Osteoblast (primary cell): ENCODE data around the gene EPN1. TPM values are rescaled to one million over a fixed set of nuclear protein-coding genes. Genes with fewer than 3 reads are reported as not detected.
"Not testable (repeated sequence)": the region's sequence is repeated elsewhere in the genome, so short reads cannot be mapped to it uniquely, and the experiment has no call there.

ENCODE experiments used
- DNase-seq: peaks from one replicate; pipeline ENCODE4 v3.0.0; 2011; ENCODE audit warnings: low spot score, mixed read lengths; ENCODE audit not compliant: insufficient read length; ENCODE audit errors: missing footprints
- H2AFZ ChIP-seq: 2 replicates; pipeline ENCODE4 v1.6.0; 2011; ENCODE audit warnings: mild to moderate bottlenecking, low read length
- H3K27ac ChIP-seq: 2 replicates; pipeline ENCODE4 v1.5.1; 2011; ENCODE audit warnings: mild to moderate bottlenecking, low read depth, low read length, moderate library complexity
- H3K27me3 ChIP-seq: 2 replicates; pipeline ENCODE4 v1.6.0; 2012; ENCODE audit warnings: mild to moderate bottlenecking, control low read depth, inconsistent platforms, low read length, moderate library complexity; ENCODE audit not compliant: insufficient read depth
- H3K36me3 ChIP-seq: 2 replicates; pipeline ENCODE4 v1.5.1; 2011; ENCODE audit warnings: mild to moderate bottlenecking, low read length, control low read depth, moderate library complexity; ENCODE audit not compliant: insufficient read depth
- H3K4me1 ChIP-seq: 2 replicates; pipeline ENCODE4 v1.5.1; 2011; ENCODE audit warnings: mild to moderate bottlenecking, low read length, control low read depth, moderate library complexity; ENCODE audit not compliant: insufficient read depth
- H3K4me2 ChIP-seq: 2 replicates; pipeline ENCODE4 v1.6.0; 2011; ENCODE audit warnings: mild to moderate bottlenecking, low read length; ENCODE audit not compliant: insufficient read depth
- H3K4me3 ChIP-seq: fragments of 200-600 bp; sonication (generic); 3 replicates; pipeline ENCODE4 v1.5.1; 2012; ENCODE audit warnings: mild to moderate bottlenecking, low read length, inconsistent platforms; ENCODE audit not compliant: insufficient read depth
- H3K79me2 ChIP-seq: 2 replicates; pipeline ENCODE4 v1.6.0; 2012; ENCODE audit warnings: mild to moderate bottlenecking, low read length, control low read depth, inconsistent platforms; ENCODE audit not compliant: insufficient read depth
- H3K9me3 ChIP-seq: 2 replicates; pipeline ENCODE4 v1.5.1; 2011; ENCODE audit warnings: low read depth, low read length, control low read depth
- H4K20me1 ChIP-seq: 2 replicates; pipeline ENCODE4 v1.6.0; 2012; ENCODE audit warnings: mild to moderate bottlenecking, low read length, control low read depth; ENCODE audit not compliant: insufficient read depth
- total RNA-seq: library from RNA; depleted of rRNA; stranded (reverse); fragments of >200 nt; gene quantifications from 2 replicates; pipeline ENCODE4 v1.2.3, GENCODE V29; 2012
- TF ChIP-seq, protein P1 (sequence below): IDR thresholded peaks from 2 replicates; pipeline ENCODE4 v1.5.1; 2011; ENCODE audit warnings: mild to moderate bottlenecking, low read depth, low read length, moderate library complexity; ENCODE audit errors: extremely low read depth

Gene EPN1
- total RNA-seq, 1 donor = 31.5 TPM

DNA sequence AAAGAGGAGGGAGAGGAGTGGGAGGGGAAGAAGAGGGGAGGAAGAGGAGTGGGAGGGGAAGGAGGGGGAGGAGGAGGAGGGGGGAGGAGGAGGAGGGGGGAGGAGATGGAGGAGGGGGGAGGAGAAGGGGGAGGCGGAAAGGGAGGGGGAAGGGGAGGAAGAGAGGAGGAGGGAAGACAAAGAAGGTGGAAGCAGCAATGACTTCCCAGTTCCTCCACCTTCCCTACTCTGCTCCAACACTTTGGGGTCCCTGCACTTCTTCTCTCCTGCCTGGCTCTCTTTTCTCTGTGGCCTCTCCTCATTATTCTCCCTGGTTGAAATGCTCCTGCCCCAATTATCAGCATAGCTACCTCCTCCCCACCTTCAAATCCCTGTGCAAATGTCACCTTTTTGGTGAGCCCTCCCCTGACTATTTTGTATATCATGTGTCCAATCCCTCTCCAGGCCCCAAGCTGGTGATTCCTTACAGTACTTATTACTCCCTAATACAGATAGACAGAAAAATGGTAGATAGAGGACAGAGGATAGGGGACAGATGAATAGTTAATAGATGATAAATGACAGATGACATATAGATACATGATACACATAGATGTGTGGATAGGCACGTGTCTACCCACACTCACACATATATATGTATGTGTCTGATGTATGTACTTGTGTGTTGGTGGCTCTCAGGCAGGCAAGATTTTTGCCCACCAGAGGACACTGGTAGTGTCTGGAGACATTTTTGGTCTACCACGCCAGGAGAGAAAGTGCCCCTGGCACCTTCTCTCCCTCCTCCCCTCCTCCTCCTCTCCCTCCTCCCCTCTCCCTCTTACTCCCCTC is 38.0 kb downstream of the EPN1 start:
- Histone ChIP-seq H3K27me3 (no peaks in the 10 kb centered on the region), H2AFZ (no peak overlapping the region), H3K36me3 (no peaks in the 10 kb centered on the region), H3K4me3 (no peak overlapping the region), H3K9me3 (no peaks in the 10 kb centered on the region), H3K4me1 (no peaks in the 10 kb centered on the region), H3K27ac (no peak overlapping the region), H3K4me2 (no peak overlapping the region), H3K79me2 (no peaks in the 10 kb centered on the region), H4K20me1 (no peaks in the 10 kb centered on the region)
- TF ChIP-seq, protein P1, sequence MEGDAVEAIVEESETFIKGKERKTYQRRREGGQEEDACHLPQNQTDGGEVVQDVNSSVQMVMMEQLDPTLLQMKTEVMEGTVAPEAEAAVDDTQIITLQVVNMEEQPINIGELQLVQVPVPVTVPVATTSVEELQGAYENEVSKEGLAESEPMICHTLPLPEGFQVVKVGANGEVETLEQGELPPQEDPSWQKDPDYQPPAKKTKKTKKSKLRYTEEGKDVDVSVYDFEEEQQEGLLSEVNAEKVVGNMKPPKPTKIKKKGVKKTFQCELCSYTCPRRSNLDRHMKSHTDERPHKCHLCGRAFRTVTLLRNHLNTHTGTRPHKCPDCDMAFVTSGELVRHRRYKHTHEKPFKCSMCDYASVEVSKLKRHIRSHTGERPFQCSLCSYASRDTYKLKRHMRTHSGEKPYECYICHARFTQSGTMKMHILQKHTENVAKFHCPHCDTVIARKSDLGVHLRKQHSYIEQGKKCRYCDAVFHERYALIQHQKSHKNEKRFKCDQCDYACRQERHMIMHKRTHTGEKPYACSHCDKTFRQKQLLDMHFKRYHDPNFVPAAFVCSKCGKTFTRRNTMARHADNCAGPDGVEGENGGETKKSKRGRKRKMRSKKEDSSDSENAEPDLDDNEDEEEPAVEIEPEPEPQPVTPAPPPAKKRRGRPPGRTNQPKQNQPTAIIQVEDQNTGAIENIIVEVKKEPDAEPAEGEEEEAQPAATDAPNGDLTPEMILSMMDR = no peak
- DNase-seq = peak; percentile 55

DNA sequence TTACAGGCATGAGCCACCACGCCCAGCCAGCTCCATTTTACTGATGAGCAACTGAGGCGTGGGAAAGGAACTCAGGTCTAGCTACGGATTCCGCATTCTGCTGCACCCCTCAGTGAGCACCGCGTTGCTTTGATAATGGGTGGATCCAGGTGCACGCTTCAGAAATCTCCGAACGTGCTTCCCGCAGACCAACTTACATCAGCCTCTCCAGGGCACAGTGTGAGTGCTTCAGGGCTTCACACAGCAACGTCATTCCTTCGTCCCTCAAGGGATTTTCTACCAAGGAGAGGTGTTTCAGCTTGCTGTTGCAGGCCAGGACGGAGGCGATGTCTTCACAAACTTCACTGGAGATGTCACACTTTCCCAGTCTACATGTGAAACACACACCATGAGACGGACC is 41.5 kb downstream of the EPN1 start:
- H4K20me1 ChIP-seq = no peaks in the 10 kb centered on the region
- no peak overlapping the region for H3K4me3 ChIP-seq
- no peak overlapping the region for H3K4me2 ChIP-seq
- H3K36me3 ChIP-seq = no peaks in the 10 kb centered on the region
- no peaks in the 10 kb centered on the region for H3K79me2 ChIP-seq
- no peaks in the 10 kb centered on the region for H3K4me1 ChIP-seq
- TF ChIP-seq, protein P1 = no peak
- no peak overlapping the region for H3K27ac ChIP-seq
- no peak for DNase-seq
- H3K9me3 ChIP-seq = no peaks in the 10 kb centered on the region
- H3K27me3 ChIP-seq = no peaks in the 10 kb centered on the region
- no peak overlapping the region for H2AFZ ChIP-seq

DNA sequence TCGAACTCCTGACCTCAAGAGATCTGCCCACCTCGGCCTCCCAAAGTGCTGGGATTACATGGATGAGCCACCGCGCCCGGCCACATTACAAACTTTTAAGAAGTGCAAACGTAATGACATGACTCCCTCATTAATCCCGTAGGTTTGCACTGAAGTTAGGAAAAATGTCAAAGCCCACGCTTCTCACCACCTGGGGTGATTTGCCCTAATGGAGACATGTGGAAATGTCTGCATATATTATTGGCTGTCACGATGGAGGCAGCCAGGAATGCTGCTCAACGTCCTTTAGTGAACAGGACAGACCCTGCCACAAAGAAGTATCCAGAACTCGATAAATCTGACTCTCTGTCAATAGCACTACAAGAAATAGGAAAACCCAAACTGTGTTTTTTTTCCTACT is 42.2 kb downstream of the EPN1 start:
- no peak overlapping the region for H3K4me2 ChIP-seq
- TF ChIP-seq, protein P1 = no peak

DNA sequence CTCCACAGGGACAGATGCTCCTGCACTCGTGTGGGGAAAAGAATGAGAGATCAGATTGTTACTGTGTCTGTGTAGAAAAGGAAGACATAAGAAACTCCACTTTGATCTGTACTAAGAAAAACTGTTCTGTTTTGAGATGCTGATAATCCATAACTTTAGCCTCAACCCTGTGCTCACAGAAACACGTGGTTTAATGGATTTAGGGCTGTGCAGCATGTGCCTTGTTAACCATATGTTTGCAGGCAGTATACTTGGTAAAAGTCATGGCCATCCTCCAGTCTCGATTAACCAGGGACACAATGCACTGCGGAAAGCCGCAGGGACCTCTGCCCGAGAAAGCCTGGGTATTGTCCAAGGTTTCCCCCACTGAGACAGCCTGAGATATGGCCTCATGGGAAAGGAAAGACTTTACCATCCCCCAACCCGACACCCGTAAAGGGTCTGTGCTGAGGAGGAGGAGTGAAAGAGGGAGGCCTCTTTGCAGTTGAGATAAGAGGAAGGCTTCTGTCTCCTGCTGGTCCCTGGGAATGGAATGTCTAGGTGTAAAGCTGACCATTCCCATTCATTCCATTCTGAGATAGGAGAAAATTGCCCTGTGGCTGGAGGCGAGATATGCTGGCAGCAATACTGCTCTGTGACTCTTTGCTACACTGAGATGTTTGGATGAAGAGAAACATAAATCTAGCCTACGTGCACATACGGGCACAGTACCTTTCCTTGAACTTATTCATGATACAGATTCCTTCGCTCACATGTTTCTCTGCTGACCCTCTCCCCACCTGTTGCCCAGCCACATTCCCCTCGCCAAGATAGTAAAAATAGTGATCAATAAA is 43.1 kb downstream of the EPN1 start:
- not testable (repeated sequence) for H4K20me1 ChIP-seq, H3K9me3 ChIP-seq, H2AFZ ChIP-seq, H3K4me2 ChIP-seq, H3K4me3 ChIP-seq, H3K79me2 ChIP-seq, H3K36me3 ChIP-seq, H3K4me1 ChIP-seq, DNase-seq, H3K27me3 ChIP-seq, H3K27ac ChIP-seq

More for the DNA sequence above, 42.2 kb downstream of the EPN1 start:
- DNase-seq = no peak
- no peaks in the 10 kb centered on the region for H3K4me1 ChIP-seq
- no peaks in the 10 kb centered on the region for H3K9me3 ChIP-seq
- H4K20me1 ChIP-seq = no peaks in the 10 kb centered on the region
- H3K36me3 ChIP-seq = no peaks in the 10 kb centered on the region
- H3K27me3 ChIP-seq = no peaks in the 10 kb centered on the region
- H2AFZ ChIP-seq = no peak overlapping the region
- no peak overlapping the region for H3K4me3 ChIP-seq
- no peak overlapping the region for H3K27ac ChIP-seq
- no peaks in the 10 kb centered on the region for H3K79me2 ChIP-seq
